HG03575 (cell line): ENCODE results near the gene ZNF385C.
"Not testable (repeated sequence)": the region's sequence is repeated elsewhere in the genome, so short reads cannot be mapped to it uniquely, and the experiment has no call there.

ENCODE experiments used
- ATAC-seq: cut with Tn5 transposase; IDR thresholded peaks from one replicate; pipeline ENCODE4 v1.9.1; 2021; ENCODE audit not compliant: unreplicated experiment, insufficient number of reproducible peaks, low FRiP score; ENCODE audit errors: extremely low read depth

The ZNF385C gene

DNA sequence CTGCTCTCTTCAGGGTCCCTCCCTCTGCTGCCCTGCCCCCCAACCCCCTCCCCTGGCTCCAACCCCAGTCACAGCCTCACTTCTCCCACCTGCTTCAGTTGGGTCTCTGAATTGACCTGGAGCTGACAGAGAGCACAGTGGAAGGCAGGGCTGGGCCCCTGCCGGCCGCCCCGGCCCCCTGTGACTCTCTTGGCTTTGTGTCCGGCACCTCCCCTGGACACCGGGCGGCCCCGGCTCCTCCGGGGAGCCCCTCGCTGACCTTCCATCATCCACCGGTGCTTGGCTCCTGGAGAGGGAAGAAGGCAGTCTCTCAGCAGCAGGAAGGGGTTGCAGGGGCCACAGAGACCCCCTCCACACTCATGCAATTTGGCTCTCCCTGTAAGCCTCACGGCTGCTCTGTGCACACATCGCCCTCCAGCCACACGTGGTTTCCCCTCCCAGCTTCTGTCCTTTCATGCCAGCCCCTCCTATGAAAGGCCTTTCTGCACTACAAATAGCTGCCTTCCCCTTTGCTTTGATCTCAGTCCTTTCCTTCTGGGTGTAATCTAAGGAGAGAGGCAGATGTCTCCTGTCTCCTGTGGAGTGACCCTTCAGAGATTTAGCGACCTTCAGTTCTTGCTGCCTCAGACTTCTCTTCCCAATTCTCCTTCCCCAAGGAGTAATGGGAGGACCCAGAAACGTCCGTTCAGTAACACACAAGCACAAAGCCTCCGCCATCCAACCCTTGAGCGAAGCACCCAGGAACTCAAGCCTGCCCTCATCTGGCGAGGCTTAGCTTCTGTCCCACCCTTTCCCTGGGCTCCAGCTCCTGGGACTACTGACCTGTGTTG lies 70.1 kb downstream of the ZNF385C start:
- no peak for ATAC-seq

- no peak for ATAC-seq
Measured at GRCh38 chr17:42027590-42027889, 70.7 kb downstream of the ZNF385C start.

GRCh38 chr17:42026857-42027589 lies 71.2 kb downstream of the ZNF385C start:
- ATAC-seq, result no peak

DNA sequence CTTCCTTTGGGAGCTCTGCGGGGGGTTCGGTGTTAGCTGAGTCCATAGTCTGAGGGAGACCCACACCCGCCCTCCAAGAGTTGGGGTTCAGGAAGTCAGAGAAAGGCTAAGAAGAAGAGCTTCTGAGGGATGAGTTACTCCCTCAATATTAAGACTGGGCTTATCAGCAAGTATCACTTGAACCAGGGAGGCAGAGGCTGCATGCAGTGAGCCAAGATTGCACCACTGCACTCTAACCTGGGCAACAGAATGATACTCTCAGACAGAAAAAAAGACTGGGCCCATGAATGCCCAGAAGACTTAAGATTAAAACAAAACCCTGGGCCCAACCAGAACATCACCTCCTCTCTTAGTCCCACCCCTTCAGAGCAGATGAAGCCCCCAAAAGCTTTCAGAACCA lies 72.3 kb downstream of the ZNF385C start:
- no peak for ATAC-seq

GRCh38 chr17:42025191-42025579 lies 73.1 kb downstream of the ZNF385C start:
- no peak for ATAC-seq

GRCh38 chr17:42023524-42024349 lies 74.5 kb downstream of the ZNF385C start:
- ATAC-seq, result no peak

DNA sequence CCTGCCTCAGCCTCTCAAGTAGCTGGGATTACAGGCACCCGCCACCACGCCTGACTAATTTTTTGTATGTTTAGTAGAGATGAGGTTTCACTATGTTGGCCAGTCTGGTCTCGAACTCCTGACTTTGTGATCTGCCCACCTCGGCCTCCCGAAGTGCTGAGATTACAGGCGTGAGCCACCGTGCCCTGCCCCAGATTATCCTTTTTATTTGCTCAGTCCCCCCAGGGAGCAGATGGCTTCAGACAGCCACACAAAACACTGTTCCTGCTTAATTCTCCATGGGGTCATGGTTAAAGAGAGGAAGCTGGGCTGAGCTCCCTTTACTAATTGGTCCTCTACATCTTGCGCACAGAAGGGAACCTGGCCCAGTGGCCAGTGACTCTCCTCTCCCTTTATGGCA lies 77.4 kb downstream of the ZNF385C start:
- not testable (repeated sequence) for ATAC-seq

DNA sequence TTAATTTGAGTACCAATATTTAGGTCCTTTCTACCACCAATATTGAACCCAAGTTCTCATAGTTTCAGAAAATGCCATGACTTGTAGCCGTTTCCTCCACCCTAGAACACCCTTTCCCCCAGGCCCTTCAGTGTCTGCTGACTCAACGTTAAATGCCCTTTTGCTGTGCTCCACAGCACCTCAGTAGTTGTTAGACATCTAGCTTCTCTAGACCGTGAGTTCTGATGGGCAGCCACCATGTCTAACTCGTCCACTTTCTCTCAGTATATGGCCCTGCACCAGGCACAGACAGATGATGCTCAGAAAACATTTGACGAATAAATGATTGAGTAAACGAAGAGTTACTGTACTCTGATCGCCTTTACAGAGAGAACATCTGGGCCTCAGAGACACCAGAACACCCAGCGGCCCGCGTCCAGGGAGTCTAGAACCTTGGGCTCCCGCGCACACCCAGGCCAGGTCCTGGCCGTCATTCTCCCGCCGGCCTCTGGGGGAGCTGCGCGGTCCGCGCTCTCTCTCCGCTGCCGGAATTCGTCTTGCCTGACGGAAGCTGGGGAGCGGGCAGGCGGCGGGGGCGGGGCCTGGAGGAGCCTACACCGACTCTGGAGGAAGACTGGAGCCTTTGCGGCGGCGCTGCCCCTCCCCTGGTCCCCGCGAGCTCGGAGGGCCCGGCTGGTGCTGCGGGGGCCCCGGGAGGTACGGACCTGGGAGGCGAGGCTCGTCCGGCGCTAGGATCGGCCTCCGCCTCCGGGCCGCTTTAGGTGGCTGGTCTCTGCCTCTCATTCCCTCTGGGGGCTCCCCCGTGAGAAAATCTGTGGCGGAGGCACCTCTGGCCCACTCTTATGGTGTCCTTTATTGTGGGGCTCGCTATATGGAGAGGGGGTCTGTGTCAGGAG lies 78.5 kb downstream of the ZNF385C start, which contains the start of gene NKIRAS2:
TSS of gene NKIRAS2 (plus strand) at position 582 of the 896 bp plus-strand sequence. CDS start 1,488 bp downstream, outside the sequence.
- no peak for ATAC-seq

DNA sequence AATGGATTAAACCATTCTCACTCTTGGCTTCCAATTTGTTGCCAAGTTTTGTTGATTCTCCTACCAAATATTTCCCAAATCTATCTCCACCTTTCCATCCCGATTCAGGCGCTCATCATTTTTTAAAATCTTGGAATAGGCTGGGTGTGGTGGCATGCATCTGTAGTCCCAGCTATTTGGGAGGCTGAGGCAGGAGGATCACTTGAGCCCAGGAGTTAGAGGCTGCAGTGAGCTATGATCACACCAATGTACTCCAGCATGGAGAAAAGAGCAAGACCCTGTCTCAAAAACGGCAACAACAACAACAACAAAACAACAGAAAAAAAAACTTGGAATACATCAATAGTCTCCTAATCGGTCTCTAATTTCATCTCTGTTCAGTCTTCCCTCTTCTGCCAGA lies 79.3 kb downstream of the ZNF385C start:
- ATAC-seq, result no peak

GRCh38 chr17:42018339-42018738 lies 79.9 kb downstream of the ZNF385C start:
- ATAC-seq, result no peak

GRCh38 chr17:42017866-42018200 lies 80.4 kb downstream of the ZNF385C start:
- ATAC-seq, result no peak

GRCh38 chr17:42016941-42017865 lies 81.1 kb downstream of the ZNF385C start, which contains the start of gene DNAJC7:
Gene DNAJC7 (minus strand): TSS chr17:42017439. CDS start chr17:42017416, 23 bp downstream.
- no peak for ATAC-seq

GRCh38 chr17:42016411-42016831 lies 81.9 kb downstream of the ZNF385C start:
- ATAC-seq, result no peak

DNA sequence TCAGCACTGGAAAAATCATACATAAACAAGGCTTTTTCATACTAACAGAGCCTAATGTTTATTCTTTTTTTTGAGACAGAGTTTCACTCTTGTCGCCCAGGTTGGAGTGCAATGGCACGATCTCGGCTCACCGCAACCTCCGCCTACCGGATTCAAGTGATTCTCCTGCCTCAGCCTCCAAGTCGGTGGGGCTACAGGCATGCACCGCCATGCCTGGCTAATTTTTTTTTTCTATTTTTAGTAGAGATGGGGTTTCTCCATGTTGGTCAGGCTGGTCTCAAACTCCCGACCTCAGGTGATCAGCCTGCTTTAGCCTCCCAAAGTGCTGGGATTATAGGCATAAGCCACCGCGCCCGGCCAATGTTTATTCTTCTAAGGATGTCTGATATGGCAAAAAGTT lies 84.5 kb downstream of the ZNF385C start:
- not testable (repeated sequence) for ATAC-seq

GRCh38 chr17:42012363-42012762 lies 85.9 kb downstream of the ZNF385C start:
- ATAC-seq, result not testable (repeated sequence)

- no peak for ATAC-seq
Measured at GRCh38 chr17:42010898-42011516, 87.3 kb downstream of the ZNF385C start.

- ATAC-seq, result not testable (repeated sequence)
Measured at GRCh38 chr17:42010266-42010680, 88.0 kb downstream of the ZNF385C start.
